A549 (cell line): ENCODE measurements around the gene SPIRE2. TPM values are rescaled to one million over a fixed set of nuclear protein-coding genes. Genes with fewer than 3 reads are reported as not detected.
"Not testable (repeated sequence)": the region's sequence is repeated elsewhere in the genome, so short reads cannot be mapped to it uniquely, and the experiment has no call there.

Source experiments
- ATAC-seq, 2 experiments: fragments of 200-7000 bp in 1 of 2; fragments of >200 bp in 1 of 2; cut with Nextera tagmentation in 1 of 2; cut with Tn5 transposase in 1 of 2; 3 replicates each; pipeline versions ENCODE4 v1.8.0 to v1.9.1; 2018 to 2020; ENCODE audit warnings: mild to moderate bottlenecking in 1 of 2, moderate library complexity in 1 of 2
- CTCF ChIA-PET: fragments of 300-600 bp; sonication (Branson Sonifier 250); formaldehyde crosslinking; extraction: SDS; loops from one replicate; lab custom pipeline; 2021; ENCODE audit warnings: antibody characterized with exemption, inconsistent platforms; lab: Yijun Ruan, JAX
- POLR2A ChIA-PET: fragments of 350-600 bp; formaldehyde crosslinking; extraction: SDS; loops from one replicate; lab custom pipeline; 2021; ENCODE audit warnings: antibody characterized with exemption, inconsistent platforms; lab: Yijun Ruan, JAX
- DNase-seq, 2 experiments: peaks; one replicate each; pipeline versions ENCODE4 v3.0.0 to v3.0.0-alpha.2; 2011 to 2016; ENCODE audit warnings: low read depth in 1 of 2, low spot score in 1 of 2
- FAIRE-seq: peaks from 2 replicates; lab custom pipeline; 2011; peaks lifted over from hg19 to GRCh38; lab: Jason Lieb, UNC
- H3K27ac ChIP-seq, 2 experiments: fragments of >200 bp; sonication (Bioruptor Twin); formaldehyde crosslinking; 3 replicates each; pipeline ENCODE4 v1.5.1; 2016 to 2017
- H3K4me1 ChIP-seq: fragments of >200 bp; sonication (Bioruptor Twin); formaldehyde crosslinking; 3 replicates; pipeline ENCODE4 v1.6.1; 2016
- H3K4me2 ChIP-seq: fragments of >200 bp; sonication (Bioruptor Twin); formaldehyde crosslinking; 3 replicates; pipeline ENCODE4 v1.6.1; 2016
- H3K4me3 ChIP-seq: fragments of >200 bp; sonication (Bioruptor Twin); formaldehyde crosslinking; 3 replicates; pipeline ENCODE4 v1.5.1; 2016
- H3K9me3 ChIP-seq: fragments of >200 bp; sonication (Bioruptor Twin); formaldehyde crosslinking; 3 replicates; pipeline ENCODE4 v1.6.1; 2016
- BCL3 ChIP-seq: fragments of >200 bp; sonication (Bioruptor Twin); formaldehyde crosslinking; IDR thresholded peaks from 3 replicates; pipeline ENCODE4 v1.6.1; 2016
- CBX2 ChIP-seq: fragments of 200-600 bp; sonication (generic); IDR thresholded peaks from 2 replicates; pipeline ENCODE4 v1.6.1; 2016; ENCODE audit warnings: low read depth, mild to moderate bottlenecking, borderline replicate concordance
- EP300 ChIP-seq, 2 experiments: fragments of >200 bp; sonication (Bioruptor Twin); formaldehyde crosslinking; IDR thresholded peaks; 2 replicates in 1 of 2; 3 replicates in 1 of 2; pipeline ENCODE4 v1.6.1; 2016 to 2017
- FOSB ChIP-seq: fragments of 250-450 bp; sonication (Bioruptor Pico); IDR thresholded peaks from 2 replicates; pipeline ENCODE4 v1.5.0; 2020; ENCODE audit warnings: mild to moderate bottlenecking, moderate library complexity
- HEYL ChIP-seq: fragments of 250-450 bp; sonication (Bioruptor Pico); IDR thresholded peaks from 2 replicates; pipeline ENCODE4 v1.8.0; 2021; ENCODE audit warnings: mild to moderate bottlenecking, moderate library complexity
- HMGXB4 ChIP-seq: fragments of 250-450 bp; sonication (Bioruptor Pico); IDR thresholded peaks from 2 replicates; pipeline ENCODE4 v1.5.0; 2021; ENCODE audit warnings: mild to moderate bottlenecking, moderate library complexity, borderline replicate concordance
- HOXA7 ChIP-seq: fragments of 250-450 bp; sonication (Bioruptor Pico); IDR thresholded peaks from 2 replicates; pipeline ENCODE4 v1.5.0; 2020; ENCODE audit warnings: mild to moderate bottlenecking, moderate library complexity
- HOXB5 ChIP-seq: fragments of 250-450 bp; sonication (Bioruptor Pico); IDR thresholded peaks from 2 replicates; pipeline ENCODE4 v1.5.0; 2020; ENCODE audit warnings: mild to moderate bottlenecking, moderate library complexity
- JUN ChIP-seq, 2 experiments: fragments of >200 bp; sonication (Bioruptor Twin); formaldehyde crosslinking; IDR thresholded peaks; 2 replicates in 1 of 2; 3 replicates in 1 of 2; pipeline ENCODE4 v1.6.1; 2016 to 2017
- MYC ChIP-seq: IDR thresholded peaks from 2 replicates; pipeline ENCODE4 v1.6.1; 2012; ENCODE audit warnings: mild to moderate bottlenecking, inconsistent platforms, low read length, improper control_type of control experiment, borderline replicate concordance
- NFE2L2 ChIP-seq: fragments of 150-350 bp; conservative IDR thresholded peaks from 2 replicates; pipeline ENCODE4 v1.6.1; 2014; ENCODE audit warnings: low read length
- NR3C1 ChIP-seq: fragments of >200 bp; sonication (Bioruptor Twin); formaldehyde crosslinking; IDR thresholded peaks from 3 replicates; pipeline ENCODE4 v1.6.1; 2017
- PHF8 ChIP-seq: fragments of 200-600 bp; sonication (generic); IDR thresholded peaks from 2 replicates; pipeline ENCODE4 v1.6.1; 2016; ENCODE audit warnings: low read depth, mild to moderate bottlenecking, antibody characterized with exemption, moderate library complexity, borderline replicate concordance
- REST ChIP-seq: fragments of 200-600 bp; sonication (generic); IDR thresholded peaks from 2 replicates; pipeline ENCODE4 v1.6.1; 2016; ENCODE audit warnings: antibody characterized with exemption, mild to moderate bottlenecking, moderate library complexity
- RFX5 ChIP-seq: fragments of 450-650 bp; IDR thresholded peaks from 2 replicates; pipeline ENCODE4 v1.7.1; 2014; ENCODE audit warnings: antibody characterized with exemption, mild to moderate bottlenecking, moderate library complexity
- RNF2 ChIP-seq: fragments of 200-600 bp; sonication (generic); IDR thresholded peaks from 2 replicates; pipeline ENCODE4 v1.6.1; 2016; ENCODE audit warnings: low read depth, mild to moderate bottlenecking, antibody characterized with exemption, moderate library complexity, borderline replicate concordance
- SREBF2 ChIP-seq: fragments of 450-650 bp; IDR thresholded peaks from 2 replicates; pipeline ENCODE4 v1.6.1; 2014; ENCODE audit warnings: mild to moderate bottlenecking, moderate library complexity
- ZC3H11A ChIP-seq: fragments of 450-650 bp; IDR thresholded peaks from 2 replicates; pipeline ENCODE4 v1.6.1; 2014; ENCODE audit warnings: antibody characterized with exemption, mild to moderate bottlenecking
- ZFP36 ChIP-seq: fragments of 450-650 bp; IDR thresholded peaks from 2 replicates; pipeline ENCODE4 v1.6.1; 2014; ENCODE audit warnings: borderline replicate concordance; ENCODE audit not compliant: partially characterized antibody
- ZNF302 ChIP-seq: fragments of 250-450 bp; sonication (Bioruptor Pico); IDR thresholded peaks from 2 replicates; pipeline ENCODE4 v1.9.0; 2021; ENCODE audit warnings: inconsistent platforms, mild to moderate bottlenecking, moderate library complexity
- WGBS: methylation state at CpG from one replicate; pipeline ENCODE4 v1.1.6; 2017; ENCODE audit errors: missing lambda C conversion rate; 5-methylcytosine and 5-hydroxymethylcytosine counted together
- polyA plus RNA-seq, 4 experiments: library from polyadenylated mRNA; depleted of rRNA in 3 of 4; stranded (reverse); fragments of >200 nt; fragmentation: RNase III in 1 of 4; extraction: RNeasy Plus Mini Kit Qiagen cat#74134 plus additional on column Dnase treatment in 1 of 4; gene quantifications; 2 replicates in 3 of 4; 3 replicates in 1 of 4; pipeline ENCODE4 v1.2.3, GENCODE V29; 2011 to 2017

Gene SPIRE2
- polyA plus RNA-seq, 2 of the 4 experiments (the other 2 are of a cell fraction): 6.0 to 9.9 TPM

GRCh38 chr16:89913408-89914387 is 85.4 kb downstream of the SPIRE2 start:
- POLR2A ChIA-PET: interaction anchor here (0.5 kb wide), 1 partner anchor 40 kb away, joined by 4 read pairs; the partner anchor contains the start of gene TCF25
- H3K9me3 ChIP-seq: no peaks in the 10 kb centered on the region
- FAIRE-seq: no peak

GRCh38 chr16:89914642-89915285 is 86.5 kb downstream of the SPIRE2 start:
- POLR2A ChIA-PET, DNase-seq, FAIRE-seq, CTCF ChIA-PET, H3K4me2 ChIP-seq, H3K27ac ChIP-seq, H3K4me3 ChIP-seq, H3K9me3 ChIP-seq, ATAC-seq: not testable (repeated sequence)
- WGBS: 72% methylated on average over 11 of the region's 11 CpGs
- H3K4me1 ChIP-seq: peaks cover 29% of the 10 kb centered on the region

More at GRCh38 chr16:89913408-89914387, 85.4 kb downstream of the SPIRE2 start:
- Histone ChIP-seq H3K4me1 (peaks cover 19% of the 10 kb centered on the region), H3K27ac (no peak overlapping the region), H3K4me3 (no peak overlapping the region), H3K4me2 (no peak overlapping the region)
- ATAC-seq (no peak), DNase-seq (no peak)
- CTCF ChIA-PET: no interaction called here
- TF ChIP-seq HOXB5 (CRISPR knock-in tag) (no peak), RNF2 (no peak), HOXA7 (no peak), RFX5 (no peak), ZNF302 (CRISPR knock-in tag) (no peak), NFE2L2 (no peak), FOSB (CRISPR knock-in tag) (no peak), HMGXB4 (CRISPR knock-in tag) (no peak), SREBF2 (no peak), REST (no peak)
- WGBS: 86% methylated on average over 23 of the region's 30 CpGs

GRCh38 chr16:89915303-89916232 is 87.3 kb downstream of the SPIRE2 start:
- FAIRE-seq (no peak), DNase-seq (no peak), ATAC-seq (no peak)
- Histone ChIP-seq H3K27ac (no peak overlapping the region), H3K4me3 (no peak overlapping the region), H3K4me2 (no peak overlapping the region), H3K9me3 (no peaks in the 10 kb centered on the region), H3K4me1 (peaks cover 33% of the 10 kb centered on the region)
- 93% methylated on average over 35 of the region's 40 CpGs for WGBS
- ChIA-PET POLR2A (no interaction called here), CTCF (no interaction called here)
- TF ChIP-seq MYC: no peak
- no peak for TF ChIP-seq PHF8
- TF ChIP-seq RFX5: no peak
- no peak for TF ChIP-seq BCL3
- TF ChIP-seq ZFP36: no peak
- TF ChIP-seq RNF2: no peak
- TF ChIP-seq HEYL (CRISPR knock-in tag): no peak
- no peak for TF ChIP-seq EP300 (IDR thresholded peaks at IDR 0.05)
- no peak for TF ChIP-seq CBX2
- no peak for TF ChIP-seq NR3C1
- no peak for TF ChIP-seq JUN (IDR thresholded peaks at IDR 0.05)
- no peak for TF ChIP-seq ZC3H11A
